H1 (cell line): ENCODE data around the gene MARK3. TPM values are rescaled to one million over a fixed set of nuclear protein-coding genes. Genes with fewer than 3 reads are reported as not detected.

ENCODE experiments used
- ATF2 ChIP-seq: IDR thresholded peaks from 2 replicates; pipeline ENCODE4 v1.6.1; 2012; ENCODE audit warnings: low read length, inconsistent platforms
- ATF3 ChIP-seq: IDR thresholded peaks from 2 replicates; pipeline ENCODE4 v1.6.1; 2011; ENCODE audit warnings: low read depth, mild to moderate bottlenecking, low read length; ENCODE audit not compliant: insufficient read depth
- CTCF ChIP-seq, 3 experiments: IDR thresholded peaks; 1 replicate in 2 of 3; 2 replicates in 1 of 3; pipeline versions ENCODE4 v1.5.1 to v1.6.1; 2011; ENCODE audit warnings: low read length in 3 of 3, mild to moderate bottlenecking in 3 of 3, inconsistent platforms in 2 of 3, low read depth in 1 of 3, moderate library complexity in 1 of 3; ENCODE audit not compliant: insufficient read depth in 1 of 3; ENCODE audit errors: control extremely low read depth in 1 of 3
- E2F6 ChIP-seq: IDR thresholded peaks from 2 replicates; pipeline ENCODE4 v1.6.1; 2012; ENCODE audit warnings: inconsistent platforms
- FOSL1 ChIP-seq: IDR thresholded peaks from 2 replicates; pipeline ENCODE4 v1.6.1; 2011; ENCODE audit warnings: mild to moderate bottlenecking, low read depth, low read length, moderate library complexity; ENCODE audit not compliant: insufficient read depth
- HDAC6 ChIP-seq: IDR thresholded peaks from one replicate; pipeline ENCODE4 v1.7.1; 2012; ENCODE audit warnings: low read depth, mild to moderate bottlenecking, inconsistent platforms, low read length, moderate library complexity
- PHF8 ChIP-seq: fragments of 200-600 bp; sonication (generic); conservative IDR thresholded peaks from 2 replicates; pipeline ENCODE4 v1.7.1; 2012; ENCODE audit warnings: low read depth, mild to moderate bottlenecking, inconsistent platforms, low read length, moderate library complexity
- RAD21 ChIP-seq, 2 experiments: IDR thresholded peaks in 1 of 2; conservative IDR thresholded peaks in 1 of 2; 2 replicates each; pipeline ENCODE4 v1.6.1; 2011; ENCODE audit warnings: low read depth in 2 of 2, low read length in 2 of 2, improper control_type of control experiment in 1 of 2, inconsistent platforms in 1 of 2, mild to moderate bottlenecking in 1 of 2, moderate library complexity in 1 of 2
- RBBP5 ChIP-seq: IDR thresholded peaks from 2 replicates; pipeline ENCODE4 v1.7.1; 2012; ENCODE audit warnings: low read depth, mild to moderate bottlenecking, inconsistent platforms, low read length, moderate library complexity, borderline replicate concordance
- SP4 ChIP-seq: IDR thresholded peaks from 2 replicates; pipeline ENCODE4 v1.6.1; 2012; ENCODE audit warnings: low read length, inconsistent platforms
- polyA plus RNA-seq, 7 experiments: library from polyadenylated mRNA; depleted of rRNA in 3 of 7; stranded (reverse) in 5 of 7; unstranded in 2 of 7; fragments of >200 nt in 5 of 7; fragments of 200-250 nt in 2 of 7; gene quantifications; 1 replicate in 5 of 7; 2 replicates in 1 of 7; 4 replicates in 1 of 7; pipeline versions ENCODE4 v1.2.1 to v1.2.3, GENCODE V29; 2011 to 2013; ENCODE audit warnings: missing spikeins in 2 of 7, mixed read lengths in 2 of 7
- total RNA-seq: library from RNA; stranded (reverse); fragmentation: NEBNext Ultra II Directional; extraction: Animal tissue kit (Norgen Biotek cat#: 25700); gene quantifications from 2 replicates; pipeline ENCODE4 v1.2.1, GENCODE V29; 2021

MARK3 gene
- total and polyA plus RNA-seq, 2 of the 8 experiments (the other 6 are each of a cell fraction or from before 2014, with no cell fraction given) = 39.4 to 76.9 TPM

DNA sequence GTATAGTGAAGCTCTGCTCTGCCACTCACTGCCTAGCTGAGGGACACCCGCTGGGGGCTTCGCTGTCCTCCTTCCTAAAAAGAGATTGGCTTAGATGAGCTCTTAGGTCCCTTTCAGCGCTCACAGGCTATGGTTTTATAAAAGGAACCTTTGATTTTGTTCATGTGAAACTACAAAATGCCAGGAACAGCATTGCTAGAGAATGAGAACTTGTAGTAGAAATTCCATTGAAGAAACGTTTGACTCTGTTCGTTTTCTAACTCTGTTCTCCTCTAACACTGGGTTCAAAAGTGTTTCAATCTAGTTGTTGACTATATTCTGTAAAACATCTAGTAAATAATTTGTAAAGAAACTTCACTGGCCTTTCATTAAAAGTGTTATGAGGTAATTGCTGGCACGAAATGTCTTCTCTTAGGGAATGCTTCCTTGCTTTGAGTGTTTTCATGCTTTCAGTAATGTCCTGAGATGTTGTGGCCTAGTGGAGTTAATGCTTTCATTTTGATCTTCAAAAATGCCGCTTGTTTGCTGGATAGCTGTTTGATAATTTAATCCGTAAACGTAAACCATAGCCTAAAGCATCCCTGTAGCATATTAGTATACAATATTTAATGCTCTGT is 1.6 kb downstream of the MARK3 start (continued):
- TF ChIP-seq RBBP5 = no peak
- TF ChIP-seq CTCF (IDR thresholded peaks at IDR 0.05; ENCODE audit: control extremely low read depth in 1 of 3, insufficient read depth in 1 of 3, low read depth in 1 of 3, low read length in 3 of 3) = no peak
- no peak for TF ChIP-seq HDAC6
- no peak for TF ChIP-seq ATF3
- TF ChIP-seq SP4 = no peak
- TF ChIP-seq ATF2 = no peak
- TF ChIP-seq RAD21 (IDR thresholded peaks at IDR 0.05 in 1 of 2, conservative IDR thresholded peaks at IDR 0.05 in 1 of 2; ENCODE audit: low read depth in 2 of 2, low read length in 2 of 2) = no peak
- no peak for TF ChIP-seq FOSL1
- TF ChIP-seq E2F6 = no peak
- no peak for TF ChIP-seq PHF8
